IPS-NIHi7 (cell line): ENCODE measurements around the gene MCM9.
"Not testable (repeated sequence)": the region's sequence is repeated elsewhere in the genome, so short reads cannot be mapped to it uniquely, and the experiment has no call there.

Experiments
- DNase-seq: peaks from one replicate; pipeline ENCODE4 v3.0.0; 2012; ENCODE audit warnings: mixed read lengths; ENCODE audit errors: extremely low spot score

Gene MCM9

GRCh38 chr6:118800394-118801071 is 134.4 kb downstream of the MCM9 start:
- peak; percentile 90 for DNase-seq

DNA sequence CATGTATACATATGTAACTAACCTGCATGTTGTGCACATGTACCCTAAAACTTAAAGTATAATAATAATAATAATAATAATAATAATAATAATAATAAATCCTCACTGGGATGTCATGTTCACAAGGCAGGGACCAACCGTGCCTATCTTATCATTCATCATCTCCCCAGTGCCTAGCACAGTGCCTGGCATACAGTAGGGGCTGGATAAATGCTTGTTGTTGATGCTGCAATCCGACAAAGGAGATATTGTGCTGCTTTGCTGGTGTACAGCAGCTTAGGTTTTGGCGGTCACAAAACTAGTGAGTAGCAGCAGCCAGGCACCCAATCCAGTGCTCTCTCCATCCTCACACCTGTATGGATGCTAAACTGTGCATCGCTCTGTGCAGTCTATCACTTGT is 135.1 kb downstream of the MCM9 start:
- DNase-seq: no peak

GRCh38 chr6:118796548-118796947 is 138.4 kb downstream of the MCM9 start:
- DNase-seq: not testable (repeated sequence)

DNA sequence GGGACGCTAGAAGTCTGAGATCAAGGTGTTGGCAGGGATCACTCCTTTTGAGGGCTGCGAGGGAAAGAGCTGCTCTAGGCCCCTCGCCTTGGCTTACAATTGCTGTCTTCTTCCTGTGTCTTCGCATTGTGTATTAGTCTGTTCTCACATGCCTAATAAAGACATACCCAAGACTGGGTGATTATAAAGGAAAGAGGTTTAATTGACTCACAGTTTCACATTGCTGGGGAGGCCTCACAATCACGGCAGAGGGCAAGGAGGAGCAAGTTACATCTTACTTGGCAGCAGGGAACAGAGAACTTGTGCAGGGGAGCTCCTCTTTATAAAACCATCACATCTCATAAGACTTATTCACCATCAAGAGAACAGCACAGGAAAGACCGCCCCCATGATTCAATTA is 143.5 kb downstream of the MCM9 start:
- no peak for DNase-seq

GRCh38 chr6:118789954-118790353 is 145.0 kb downstream of the MCM9 start:
- no peak for DNase-seq

DNA sequence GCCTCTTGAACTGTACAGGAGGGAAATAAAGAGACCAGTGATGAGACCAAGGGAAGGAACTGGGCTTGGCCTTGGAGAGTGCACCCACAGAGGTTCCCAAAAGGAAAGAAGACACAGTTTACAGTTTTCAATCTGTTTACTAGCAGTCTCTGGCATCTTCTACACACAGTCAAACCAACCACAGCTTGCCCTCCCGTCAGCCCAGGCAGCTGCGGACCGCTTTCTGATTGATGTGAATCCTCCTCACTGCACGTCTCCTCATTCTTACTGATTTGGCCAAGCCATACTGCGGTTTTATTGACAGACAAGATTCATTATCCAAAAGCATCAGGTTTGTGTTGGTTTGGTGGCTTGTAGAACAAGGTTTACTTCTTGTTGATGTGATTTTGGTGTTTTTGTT is 145.5 kb downstream of the MCM9 start:
- no peak for DNase-seq

DNA sequence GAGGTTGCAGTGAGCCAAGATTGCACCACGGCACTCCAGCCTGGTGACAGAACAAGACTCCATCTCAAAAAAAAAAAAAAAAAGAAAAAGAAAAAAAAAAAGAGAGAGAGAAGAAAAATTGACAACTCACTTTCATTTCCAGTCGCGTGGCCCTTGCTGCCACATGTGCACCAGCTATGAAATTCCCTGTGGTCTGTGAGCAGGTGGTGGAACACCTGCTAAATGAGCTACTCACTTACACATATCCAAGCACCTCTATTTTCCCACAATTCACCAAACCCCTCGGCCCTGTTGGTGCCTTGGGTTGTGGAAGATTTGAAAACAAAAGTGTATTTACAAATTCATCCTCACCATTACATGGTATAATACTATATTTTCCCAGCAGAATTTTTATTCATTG is 146.3 kb downstream of the MCM9 start:
- DNase-seq: no peak

DNA sequence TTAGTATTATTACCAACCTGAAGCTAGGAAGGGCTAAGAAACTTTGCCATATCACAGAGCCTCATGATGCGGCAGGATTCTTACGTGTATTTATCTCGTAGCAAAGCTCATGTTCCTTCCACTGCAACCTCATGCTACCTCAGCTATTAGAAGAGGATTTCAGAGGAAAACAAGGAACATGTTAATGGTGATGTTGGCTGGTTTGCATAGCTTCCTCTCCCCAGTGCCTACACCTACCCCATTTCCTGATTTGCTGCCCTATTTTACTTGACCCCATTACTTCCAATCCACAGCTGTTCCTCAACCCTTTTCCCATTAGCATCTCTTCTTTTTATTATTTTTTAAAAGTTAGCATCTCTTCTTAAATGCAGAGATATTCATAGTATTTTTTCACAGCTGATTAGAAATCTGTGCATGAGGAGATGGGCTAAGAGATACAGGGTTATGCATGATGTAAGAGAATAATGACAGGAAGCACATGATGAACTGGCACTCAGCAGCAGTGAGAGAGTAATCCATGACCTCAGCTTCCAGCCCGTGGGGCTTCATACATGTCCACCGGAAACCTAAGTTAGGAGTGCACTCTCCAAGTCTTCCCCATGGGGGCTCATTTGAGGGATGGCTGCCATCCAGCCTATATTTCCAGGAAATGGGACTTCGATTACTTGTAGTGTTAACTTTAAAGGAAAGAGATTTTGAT is 147.1 kb downstream of the MCM9 start:
- DNase-seq: no peak

DNA sequence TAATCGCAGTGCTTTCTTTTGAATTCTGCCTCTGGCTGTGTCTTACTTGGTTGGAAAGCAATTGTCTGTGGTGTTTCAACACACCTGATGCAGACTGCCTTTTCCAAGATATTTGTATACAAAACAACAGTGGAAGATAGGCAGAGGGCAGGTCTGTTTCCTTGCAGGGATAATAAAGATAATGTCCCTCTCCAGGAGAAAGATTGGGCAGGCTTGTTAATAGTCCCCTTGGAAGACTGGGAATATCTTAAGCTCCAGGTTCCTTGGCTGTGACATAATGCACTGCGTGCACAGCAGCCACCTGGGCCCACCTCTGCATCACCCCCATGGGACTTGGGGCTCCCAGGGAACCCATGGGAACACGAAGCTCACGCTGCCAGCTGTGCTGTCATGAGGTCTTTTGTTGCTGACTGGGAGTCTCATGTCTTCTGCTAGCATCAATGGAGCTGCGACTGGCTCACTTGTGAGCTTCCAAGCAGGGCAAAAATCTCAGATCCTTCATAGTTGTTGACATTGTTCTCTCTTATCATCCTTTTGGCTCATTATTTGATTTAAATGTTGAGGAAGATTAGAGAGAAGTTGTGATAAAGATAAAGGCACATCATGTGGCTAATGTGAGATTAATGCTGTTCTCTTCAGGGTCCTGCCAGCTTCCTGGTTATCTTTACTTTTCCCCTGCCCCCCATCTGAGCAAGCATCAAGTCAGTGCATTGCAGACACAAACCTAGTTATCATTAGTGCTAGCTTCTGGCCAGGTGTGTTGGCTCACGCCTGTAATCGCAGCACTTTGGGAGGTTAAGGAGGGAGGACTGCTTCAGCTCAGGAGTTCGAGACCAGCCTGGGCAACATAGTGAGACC is 148.1 kb downstream of the MCM9 start:
- DNase-seq: no peak

DNA sequence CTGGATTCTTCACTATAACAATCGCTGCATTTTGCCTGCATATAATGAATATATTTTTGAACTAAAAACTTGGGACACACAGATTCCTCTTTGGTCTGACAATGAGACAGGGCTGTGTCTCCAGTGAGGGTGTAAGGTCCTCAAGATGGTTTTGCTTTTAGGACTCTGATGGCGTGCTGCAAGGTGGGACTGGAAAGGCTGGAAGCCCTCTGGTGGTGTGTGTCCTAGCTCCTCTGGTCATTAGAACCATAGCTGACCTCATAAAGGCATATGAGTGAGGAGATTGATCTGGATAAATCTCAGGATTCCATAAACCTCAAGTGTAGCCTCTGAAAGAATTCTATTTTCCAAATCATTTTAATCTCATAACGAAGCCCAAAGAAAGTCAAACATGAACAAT is 149.4 kb downstream of the MCM9 start:
- DNase-seq: no peak

DNA sequence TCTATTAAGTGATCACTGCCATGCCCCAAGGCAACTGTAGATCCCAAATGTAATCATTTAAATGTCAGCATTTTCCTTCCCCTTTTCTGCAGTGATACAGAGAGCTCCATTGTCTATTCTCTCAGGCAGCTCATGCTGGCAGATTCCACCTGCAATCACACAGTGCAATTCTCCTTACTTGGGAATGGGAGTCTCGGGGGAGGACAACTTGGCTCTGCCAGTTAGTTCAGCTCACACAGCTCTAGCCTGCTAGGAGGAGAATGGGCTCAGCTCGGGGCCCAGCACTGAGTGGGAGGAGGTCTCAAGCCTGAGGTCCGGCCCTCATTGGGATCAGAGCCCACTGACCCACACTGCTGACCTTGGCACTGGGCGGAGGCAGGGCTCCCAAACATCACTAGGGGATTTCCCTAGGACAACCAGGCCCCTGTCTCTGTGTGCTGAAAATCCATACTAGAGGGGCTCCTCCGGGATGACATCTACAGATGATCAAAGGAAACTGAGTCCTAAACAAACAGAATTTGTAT is 150.3 kb downstream of the MCM9 start:
- DNase-seq: no peak

DNA sequence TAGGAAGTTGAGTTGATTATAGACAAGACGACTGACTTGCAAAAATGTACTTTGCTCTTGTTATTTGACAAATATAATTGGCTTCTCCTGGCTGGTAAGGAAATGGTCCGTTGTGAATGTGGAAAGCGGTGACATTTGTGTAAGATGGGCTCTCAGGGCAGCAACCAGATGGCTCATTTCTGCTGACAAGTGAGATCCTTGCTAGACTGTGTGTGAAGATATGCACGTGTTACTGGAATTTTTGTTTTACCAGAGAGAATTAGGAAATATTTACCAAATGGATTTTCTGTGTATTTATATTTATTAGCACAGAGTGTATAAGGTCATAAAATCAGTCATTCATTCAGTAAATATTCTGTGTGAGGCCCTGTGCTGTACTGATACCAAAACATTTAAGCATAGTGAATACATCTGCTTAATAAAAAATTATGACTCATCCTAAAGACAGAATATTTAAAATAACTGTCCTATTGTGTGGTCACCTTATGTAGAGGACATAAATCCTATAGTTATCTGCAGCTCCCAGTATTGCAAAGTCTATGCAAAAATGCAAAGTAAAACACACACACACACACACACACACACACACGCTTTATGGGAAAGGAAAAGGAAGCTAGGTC is 150.9 kb downstream of the MCM9 start:
- no peak for DNase-seq

GRCh38 chr6:118782651-118783050 is 152.3 kb downstream of the MCM9 start:
- no peak for DNase-seq

DNA sequence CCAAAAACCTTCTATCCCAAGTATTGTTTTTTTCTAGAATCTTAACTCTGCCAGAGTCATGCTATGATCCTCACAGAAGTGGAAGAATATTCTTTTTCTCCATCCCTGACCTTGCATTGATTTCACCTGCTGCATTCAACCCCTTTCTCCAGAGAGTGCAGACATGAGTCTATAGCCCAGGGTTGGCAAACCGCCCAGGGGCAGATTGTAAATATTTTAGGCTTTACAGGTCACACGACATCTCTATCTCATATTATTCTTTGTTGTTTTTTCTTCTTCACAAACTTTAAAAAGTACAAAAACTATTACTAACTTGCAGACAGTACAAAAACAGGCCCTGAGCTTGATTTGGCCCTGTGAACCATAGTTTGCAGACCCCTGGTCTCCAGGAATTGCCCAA is 153.1 kb downstream of the MCM9 start:
- no peak for DNase-seq

GRCh38 chr6:118780668-118781067 is 154.3 kb downstream of the MCM9 start:
- no peak for DNase-seq

GRCh38 chr6:118776607-118777549 is 158.1 kb downstream of the MCM9 start:
- peak; percentile 62 for DNase-seq

GRCh38 chr6:118775381-118775780 is 159.6 kb downstream of the MCM9 start:
- no peak for DNase-seq

DNA sequence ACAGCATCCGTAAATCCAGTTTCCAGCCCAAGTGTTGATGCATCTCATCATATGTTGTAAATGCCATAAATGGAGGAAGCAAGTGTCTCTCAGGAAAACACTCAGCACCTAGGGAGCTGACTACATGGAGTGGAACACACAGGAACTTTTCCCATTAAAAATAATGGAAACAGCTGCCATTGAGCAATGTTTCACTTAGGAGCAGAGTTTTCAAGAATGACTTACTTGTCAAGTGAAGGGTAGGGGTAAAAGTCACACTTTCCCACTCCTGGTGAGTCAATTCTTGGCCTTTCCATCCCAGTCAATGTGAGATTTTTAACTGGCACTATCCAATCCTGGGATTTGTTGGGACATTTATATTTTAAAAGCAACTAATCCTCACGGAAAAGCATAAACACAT is 160.4 kb downstream of the MCM9 start:
- DNase-seq: no peak

- no peak for DNase-seq
Observed at GRCh38 chr6:118772886-118773285, 162.1 kb downstream of the MCM9 start.

GRCh38 chr6:118771253-118771652 is 163.7 kb downstream of the MCM9 start:
- no peak for DNase-seq

DNA sequence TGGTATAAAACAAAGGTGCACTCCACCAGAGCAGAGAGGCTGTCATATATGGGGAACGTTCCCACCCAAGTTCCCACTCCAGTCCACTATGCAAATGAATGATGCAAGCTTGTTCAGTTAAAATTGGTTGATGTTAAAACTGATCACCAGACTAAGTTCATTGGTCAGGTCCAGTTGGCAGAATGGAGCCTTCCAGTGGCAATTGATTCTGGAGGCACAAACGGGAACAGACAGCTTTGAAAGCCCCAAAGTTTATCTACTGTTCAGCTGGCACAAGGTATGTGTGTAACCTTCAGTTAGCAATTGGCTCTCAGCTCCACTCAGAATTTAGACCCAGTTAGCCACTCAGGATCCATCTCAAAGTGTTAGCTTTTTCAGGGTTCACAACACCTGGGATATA is 164.1 kb downstream of the MCM9 start:
- DNase-seq: no peak
